ENCODE data around the gene CDC25A.

Gene CDC25A

GRCh38 chr3:48188266-48189201 lies at the start of gene CDC25A:
Gene CDC25A (minus strand): TSS chr3:48188417. CDS start chr3:48187947, 470 bp downstream.
- ChIA-PET POLR2A (interaction anchor here (0.8 kb wide), 1 partner anchor 53 kb away, joined by 4 read pairs; the partner anchor contains the start of gene ZNF589), CTCF (interaction anchor here (0.9 to 1.8 kb wide), 4 partner anchors 30 to 251 kb away, joined by 3 to 11 read pairs (median 4); no protein-coding TSS in a partner anchor)
- DNase-seq (ENCODE audit: low read depth, low spot score) = peak; percentile 83
- no peak for TF ChIP-seq CTCF (IDR thresholded peaks at IDR 0.05; ENCODE audit: insufficient read depth, low read length, missing control alignments)
- peak within 1 kb of the TSS; percentile 92 for H3K4me3 ChIP-seq (ENCODE audit: low read depth, low read length)

GRCh38 chr3:48236531-48236930 lies 48.3 kb upstream of the CDC25A start:
- TF ChIP-seq CTCF (IDR thresholded peaks at IDR 0.05; ENCODE audit: insufficient read depth, low read length, missing control alignments) = no peak
- CTCF ChIA-PET = interaction anchor here (1.2 to 3.5 kb wide), 4 partner anchors 37 to 310 kb away, joined by 4 to 34 read pairs (median 4); no protein-coding TSS in a partner anchor
- POLR2A ChIA-PET = no interaction called here
- no peak for DNase-seq (ENCODE audit: low read depth, low spot score)
- no peak overlapping the region for H3K4me3 ChIP-seq (ENCODE audit: low read depth, low read length)

- no peak overlapping the region for H3K4me3 ChIP-seq (ENCODE audit: low read depth, low read length)
- POLR2A ChIA-PET = no interaction called here
- DNase-seq (ENCODE audit: low read depth, low spot score) = no peak
- CTCF ChIA-PET = interaction anchor here (0.7 to 4.2 kb wide), 4 partner anchors 198 to 206 kb away, joined by 3 to 48 read pairs (median 8); partner anchors contain the start of genes CCDC51 and TMA7
- no peak for TF ChIP-seq CTCF (IDR thresholded peaks at IDR 0.05; ENCODE audit: insufficient read depth, low read length, missing control alignments)
These were observed 45.3 kb upstream of the CDC25A start for GRCh38 chr3:48233542-48233941.

- POLR2A ChIA-PET = no interaction called here
- no peak for DNase-seq (ENCODE audit: low read depth, low spot score)
- H3K4me3 ChIP-seq (ENCODE audit: low read depth, low read length) = no peak overlapping the region
- CTCF ChIA-PET = interaction anchor here (1.0 to 4.2 kb wide), 7 partner anchors 8 to 207 kb away, joined by 3 to 48 read pairs (median 6); partner anchors contain the start of genes CCDC51, TMA7 and ZNF589
- peak; percentile 57 for TF ChIP-seq CTCF (IDR thresholded peaks at IDR 0.05; ENCODE audit: insufficient read depth, low read length, missing control alignments)
These were observed 44.5 kb upstream of the CDC25A start for GRCh38 chr3:48232734-48233133.

GRCh38 chr3:48232232-48232631 lies 44.0 kb upstream of the CDC25A start:
- DNase-seq (ENCODE audit: low read depth, low spot score) = no peak
- ChIA-PET POLR2A (no interaction called here), CTCF (interaction anchor here (1.0 to 4.2 kb wide), 7 partner anchors 8 to 208 kb away, joined by 3 to 48 read pairs (median 6); partner anchors contain the start of genes CCDC51, TMA7 and ZNF589)
- no peak for TF ChIP-seq CTCF (IDR thresholded peaks at IDR 0.05; ENCODE audit: insufficient read depth, low read length, missing control alignments)
- H3K4me3 ChIP-seq (ENCODE audit: low read depth, low read length) = no peak overlapping the region

- CTCF ChIA-PET = interaction anchor here (1.9 kb wide), 1 partner anchor 33 kb away, joined by 6 read pairs; no protein-coding TSS in a partner anchor
- DNase-seq (ENCODE audit: low read depth, low spot score) = no peak
- no peak for TF ChIP-seq CTCF (IDR thresholded peaks at IDR 0.05; ENCODE audit: insufficient read depth, low read length, missing control alignments)
- no peak overlapping the region for H3K4me3 ChIP-seq (ENCODE audit: low read depth, low read length)
- POLR2A ChIA-PET = no interaction called here
These were observed 38.7 kb upstream of the CDC25A start for GRCh38 chr3:48226939-48227338.
